ENCODE measurements around the gene DDX19B.

Gene DDX19B

DNA sequence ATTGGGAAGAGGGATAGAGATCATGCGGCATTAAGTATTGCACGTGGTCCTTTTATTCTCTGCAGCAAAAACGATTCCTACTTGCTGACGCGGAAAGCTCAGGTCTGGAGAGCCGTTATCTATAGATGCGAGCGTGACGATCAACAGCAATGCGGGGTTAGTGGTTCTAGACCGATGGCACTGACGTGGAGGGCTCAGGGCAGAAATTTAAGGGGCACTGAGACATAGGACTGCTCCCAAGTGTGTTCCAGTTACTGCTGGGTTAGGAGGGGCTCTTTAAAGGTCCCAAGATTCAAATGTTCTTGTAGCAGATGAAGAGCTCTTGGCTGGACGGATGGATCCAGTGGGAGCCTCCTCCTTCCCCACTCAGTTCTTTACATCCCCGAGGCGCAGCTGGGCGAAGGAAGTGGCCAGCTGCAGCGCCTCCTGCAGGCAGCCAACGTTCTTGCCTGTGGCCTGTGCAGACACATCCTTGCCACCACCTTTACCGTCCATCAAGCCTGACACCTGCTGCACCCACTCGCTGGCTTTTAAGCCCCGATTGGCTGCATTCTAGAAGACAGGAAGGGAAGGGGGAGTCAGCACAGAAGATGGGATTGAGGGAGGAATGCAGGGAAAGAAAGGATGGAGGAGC lies 46.5 kb upstream of the DDX19B start:
- TF ChIP-seq, protein P1, sequence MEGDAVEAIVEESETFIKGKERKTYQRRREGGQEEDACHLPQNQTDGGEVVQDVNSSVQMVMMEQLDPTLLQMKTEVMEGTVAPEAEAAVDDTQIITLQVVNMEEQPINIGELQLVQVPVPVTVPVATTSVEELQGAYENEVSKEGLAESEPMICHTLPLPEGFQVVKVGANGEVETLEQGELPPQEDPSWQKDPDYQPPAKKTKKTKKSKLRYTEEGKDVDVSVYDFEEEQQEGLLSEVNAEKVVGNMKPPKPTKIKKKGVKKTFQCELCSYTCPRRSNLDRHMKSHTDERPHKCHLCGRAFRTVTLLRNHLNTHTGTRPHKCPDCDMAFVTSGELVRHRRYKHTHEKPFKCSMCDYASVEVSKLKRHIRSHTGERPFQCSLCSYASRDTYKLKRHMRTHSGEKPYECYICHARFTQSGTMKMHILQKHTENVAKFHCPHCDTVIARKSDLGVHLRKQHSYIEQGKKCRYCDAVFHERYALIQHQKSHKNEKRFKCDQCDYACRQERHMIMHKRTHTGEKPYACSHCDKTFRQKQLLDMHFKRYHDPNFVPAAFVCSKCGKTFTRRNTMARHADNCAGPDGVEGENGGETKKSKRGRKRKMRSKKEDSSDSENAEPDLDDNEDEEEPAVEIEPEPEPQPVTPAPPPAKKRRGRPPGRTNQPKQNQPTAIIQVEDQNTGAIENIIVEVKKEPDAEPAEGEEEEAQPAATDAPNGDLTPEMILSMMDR (IDR thresholded peaks at IDR 0.05), result no peak
- H3K27ac ChIP-seq, result peak overlapping the region; percentile 65
- no peaks in the 10 kb centered on the region for H3K36me3 ChIP-seq (ENCODE audit: control insufficient read depth, insufficient read depth, low read length)

DNA sequence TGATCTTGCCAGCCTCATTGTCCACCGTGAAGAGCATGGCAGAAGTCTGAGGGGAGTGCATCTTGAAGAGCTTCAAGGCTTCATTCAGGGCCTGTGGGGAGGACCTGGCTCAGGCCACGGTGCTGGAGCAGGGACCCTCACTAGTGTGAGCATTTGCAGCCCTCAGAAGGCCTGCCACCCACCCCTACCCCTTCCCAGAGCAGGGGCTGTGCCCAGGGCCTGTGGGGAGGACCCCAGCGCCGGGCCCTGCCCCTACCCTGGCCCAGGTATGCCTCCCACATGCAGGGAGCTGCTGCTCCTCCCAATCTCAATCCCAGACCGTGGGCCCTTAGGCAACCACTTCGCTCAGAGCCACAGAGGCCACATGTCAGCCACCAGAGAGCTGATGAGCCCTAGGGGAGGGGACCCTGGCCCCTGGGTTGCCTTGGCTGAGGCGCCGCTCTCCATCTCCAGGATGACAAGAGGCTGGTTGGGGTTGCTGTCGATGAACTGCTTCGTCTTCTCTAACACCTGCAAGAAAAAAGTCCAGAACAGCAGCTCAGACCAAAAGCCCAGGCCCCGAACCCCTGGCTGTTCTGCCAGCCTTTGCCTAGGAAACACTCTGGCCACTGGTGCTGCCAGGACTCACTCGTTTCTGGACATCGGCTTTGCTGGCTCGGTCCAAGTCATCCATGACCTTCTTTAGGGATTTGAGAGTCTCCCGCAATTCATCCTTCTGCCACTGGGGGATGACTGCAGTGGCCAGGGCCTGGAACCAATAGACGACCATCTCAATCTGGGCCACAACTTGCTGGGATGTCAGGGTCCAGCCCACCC lies 45.5 kb upstream of the DDX19B start:
- no peaks in the 10 kb centered on the region for H3K27me3 ChIP-seq (ENCODE audit: control insufficient read depth, insufficient read depth, low read length)
- H3K36me3 ChIP-seq (ENCODE audit: control insufficient read depth, insufficient read depth, low read length), result no peaks in the 10 kb centered on the region
- no peaks in the 10 kb centered on the region for H3K79me2 ChIP-seq
- H2AFZ ChIP-seq, result no peak overlapping the region
- TF ChIP-seq, protein P1 (IDR thresholded peaks at IDR 0.05), result peak; percentile 28
- no peaks in the 10 kb centered on the region for H3K9me3 ChIP-seq (ENCODE audit: control insufficient read depth, low read length)
- no peak overlapping the region for H3K4me3 ChIP-seq (ENCODE audit: low read depth, low read length)
- no peaks in the 10 kb centered on the region for H3K4me1 ChIP-seq
- H3K27ac ChIP-seq, result no peak overlapping the region
- no peak overlapping the region for H3K4me2 ChIP-seq (ENCODE audit: low read length)
- H3K9ac ChIP-seq, result no peak overlapping the region

More for the DNA sequence above, 46.5 kb upstream of the DDX19B start:
- no peak overlapping the region for H3K4me3 ChIP-seq (ENCODE audit: low read depth, low read length)
- peak overlapping the region; percentile 62 for H3K4me2 ChIP-seq (ENCODE audit: low read length)
- no peaks in the 10 kb centered on the region for H3K4me1 ChIP-seq
- H3K9ac ChIP-seq, result no peak overlapping the region
- no peaks in the 10 kb centered on the region for H3K27me3 ChIP-seq (ENCODE audit: control insufficient read depth, insufficient read depth, low read length)
- no peak overlapping the region for H2AFZ ChIP-seq
- no peaks in the 10 kb centered on the region for H3K79me2 ChIP-seq
- no peaks in the 10 kb centered on the region for H3K9me3 ChIP-seq (ENCODE audit: control insufficient read depth, low read length)

DNA sequence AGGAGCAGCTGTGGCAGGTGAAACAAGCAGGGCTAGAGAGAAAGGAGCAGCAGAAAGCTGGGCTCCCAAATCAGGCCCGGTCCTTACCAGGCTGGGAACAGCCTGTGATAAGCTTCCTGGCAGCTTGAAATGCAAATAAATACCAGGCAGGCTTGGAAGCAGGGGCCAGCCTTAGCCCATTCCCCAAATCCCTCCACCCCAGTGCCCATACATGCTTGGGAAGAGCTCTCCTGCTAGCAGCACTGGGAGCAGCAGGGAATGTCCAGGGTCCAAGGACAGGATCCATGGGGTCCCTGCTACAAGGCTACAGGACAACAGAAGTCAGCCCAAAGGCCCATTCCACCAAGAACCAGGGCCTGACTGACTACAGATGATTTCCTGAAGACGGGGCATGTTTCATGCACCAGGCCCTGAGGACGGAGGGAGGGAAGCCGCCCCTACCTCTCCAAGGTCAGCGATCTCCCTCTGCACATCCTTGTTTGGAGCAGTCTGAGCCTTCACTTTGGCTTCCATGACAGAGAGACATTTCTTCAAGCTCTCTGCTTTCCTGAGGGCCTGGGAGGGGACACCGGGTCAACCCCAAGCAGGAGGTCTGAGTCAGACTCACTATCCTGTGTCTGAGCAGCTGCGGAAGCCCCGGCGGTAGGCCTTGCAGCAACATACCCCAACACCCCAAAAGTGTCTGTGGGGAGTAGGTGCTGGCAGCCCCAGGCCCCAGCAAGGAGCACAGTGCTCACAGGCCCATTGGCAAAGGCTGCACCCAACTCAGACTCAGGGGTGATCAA lies 44.6 kb upstream of the DDX19B start:
- Histone ChIP-seq H2AFZ (no peak overlapping the region), H3K4me2 (ENCODE audit: low read length) (no peak overlapping the region), H3K27ac (no peak overlapping the region), H3K4me1 (no peaks in the 10 kb centered on the region), H3K79me2 (no peaks in the 10 kb centered on the region), H3K36me3 (ENCODE audit: control insufficient read depth, insufficient read depth, low read length) (no peaks in the 10 kb centered on the region), H3K4me3 (ENCODE audit: low read depth, low read length) (no peak overlapping the region), H3K27me3 (ENCODE audit: control insufficient read depth, insufficient read depth, low read length) (no peaks in the 10 kb centered on the region), H3K9ac (no peak overlapping the region), H3K9me3 (ENCODE audit: control insufficient read depth, low read length) (no peaks in the 10 kb centered on the region)
- TF ChIP-seq, protein P1 (IDR thresholded peaks at IDR 0.05), result no peak

DNA sequence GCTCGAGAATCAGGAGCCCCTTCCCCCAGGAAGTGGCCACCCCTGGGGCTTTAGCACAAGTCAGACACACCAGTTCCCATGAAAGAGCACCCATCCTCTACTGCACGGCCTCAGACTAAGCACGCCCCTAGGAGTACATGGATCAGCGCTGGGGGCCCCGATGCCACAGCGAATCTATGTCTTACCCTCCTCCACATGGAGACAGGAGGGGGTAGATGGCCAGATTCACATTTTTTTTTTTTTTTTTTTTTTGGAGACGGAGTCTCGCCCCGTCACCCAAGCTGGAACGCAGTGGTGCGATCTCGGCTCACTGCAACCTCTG lies 44.1 kb upstream of the DDX19B start:
- no peaks in the 10 kb centered on the region for H3K79me2 ChIP-seq
- no peaks in the 10 kb centered on the region for H3K27me3 ChIP-seq (ENCODE audit: control insufficient read depth, insufficient read depth, low read length)
- H3K4me1 ChIP-seq, result no peaks in the 10 kb centered on the region
- no peak overlapping the region for H2AFZ ChIP-seq
- no peak overlapping the region for H3K9ac ChIP-seq
- no peak overlapping the region for H3K4me2 ChIP-seq (ENCODE audit: low read length)
- TF ChIP-seq, protein P1 (IDR thresholded peaks at IDR 0.05), result no peak
- no peaks in the 10 kb centered on the region for H3K36me3 ChIP-seq (ENCODE audit: control insufficient read depth, insufficient read depth, low read length)
- no peak overlapping the region for H3K4me3 ChIP-seq (ENCODE audit: low read depth, low read length)
- no peak overlapping the region for H3K27ac ChIP-seq
- no peaks in the 10 kb centered on the region for H3K9me3 ChIP-seq (ENCODE audit: control insufficient read depth, low read length)
